Stomach (tissue), 9 donors: ENCODE data around the gene NGLY1. TPM values are rescaled to one million over a fixed set of nuclear protein-coding genes. Genes with fewer than 3 reads are reported as not detected.

ENCODE experiments used
- DNase-seq, 2 donors: peaks; one replicate each; pipeline versions ENCODE4 v3.0.0 to v3.0.0-alpha.2; 2013 to 2019
- H3K27ac ChIP-seq, 5 donors: fragments of 200-600 bp in 4 of 5; sonication (generic) in 4 of 5; one replicate each; pipeline ENCODE4 v1.5.1; 2013 to 2019; ENCODE audit warnings: mild to moderate bottlenecking in 1 of 5, moderate library complexity in 1 of 5
- H3K27me3 ChIP-seq, 3 donors: fragments of 200-600 bp; sonication (generic); one replicate each; pipeline ENCODE4 v1.5.1; 2017 to 2019; ENCODE audit warnings: mixed run types in 1 of 3
- H3K36me3 ChIP-seq, 4 donors: fragments of 200-600 bp; sonication (generic); 1 replicate in 3 of 4; 2 replicates in 1 of 4; pipeline ENCODE4 v1.5.1; 2016 to 2019
- H3K4me1 ChIP-seq, 4 donors: fragments of 200-600 bp; sonication (generic); one replicate each; pipeline ENCODE4 v1.5.1; 2016 to 2019
- H3K4me3 ChIP-seq, 4 donors: fragments of 200-600 bp; sonication (generic) in 3 of 4; one replicate each; pipeline ENCODE4 v1.5.1; 2016 to 2019; ENCODE audit warnings: mild to moderate bottlenecking in 1 of 4
- H3K9me3 ChIP-seq, 4 donors: fragments of 200-600 bp; sonication (generic); one replicate each; pipeline ENCODE4 v1.5.1; 2016 to 2019
- CTCF ChIP-seq, 7 experiments: fragments of 450-650 bp in 4 of 7; fragments of 200-600 bp in 3 of 7; sonication (generic) in 3 of 7; IDR thresholded peaks; one replicate each; pipeline ENCODE4 v1.5.1; 2016 to 2019; ENCODE audit warnings: antibody characterized with exemption in 7 of 7, control low read depth in 2 of 7, mild to moderate bottlenecking in 1 of 7
- EP300 ChIP-seq: sonication (generic); formaldehyde crosslinking; IDR thresholded peaks from one replicate; pipeline ENCODE4 v1.6.1; 2017; ENCODE audit warnings: antibody characterized with exemption
- POLR2A ChIP-seq, 4 donors: fragments of 450-650 bp; IDR thresholded peaks; one replicate each; pipeline ENCODE4 v1.6.1; 2016; ENCODE audit warnings: antibody characterized with exemption in 4 of 4, control low read depth in 2 of 4, mild to moderate bottlenecking in 1 of 4, moderate library complexity in 1 of 4
- POLR2AphosphoS5 ChIP-seq, 3 donors: sonication (generic); formaldehyde crosslinking; IDR thresholded peaks; one replicate each; pipeline ENCODE4 v1.6.1; 2016; ENCODE audit warnings: antibody characterized with exemption in 3 of 3
- WGBS, 5 donors: extraction: QIAGEN DNeasy Blood & Tissue Kit in 3 of 5; methylation state at CpG; one replicate each; pipeline versions ENCODE4 v1.1.5 to v1.1.7; 2013 to 2018; 5-methylcytosine and 5-hydroxymethylcytosine counted together
- intact Hi-C: fragments of 100-400 bp; cut with DNase I; formaldehyde crosslinking; loops from one replicate; pipeline ENCODE4 v1.15.1; 2023; ENCODE audit warnings: low total_unique reads
- polyA plus RNA-seq, 3 donors: library from polyadenylated mRNA; stranded (reverse); fragments of 200-250 nt; gene quantifications; one replicate each; pipeline ENCODE4 v1.2.3, GENCODE V29; 2013
- total RNA-seq, 5 donors: library from RNA; depleted of rRNA; stranded (reverse); fragments of >200 nt; gene quantifications; one replicate each; pipeline versions ENCODE4 v1.1.0 to v1.2.3, GENCODE V29; 2014 to 2016
- donor health status: healthy with polysubstance abuse.
- donor health status: Bipolar disorder and iron deficiency.
- donor health status: healthy.

Gene NGLY1
- total and polyA plus RNA-seq, 8 donors: 15.9 to 64.8 (median 29.8) TPM

GRCh38 chr3:25783661-25784512 is 644 bp upstream of the NGLY1 start:
- peak in 1 of 2 donors; percentile 57 for DNase-seq
- Histone ChIP-seq H3K9me3 (no peaks in the 10 kb centered on the region), H3K36me3 (no peaks in the 10 kb centered on the region), H3K4me3 (peak overlapping the region; percentile 82 to 94 (median 89)), H3K4me1 (peaks cover 14 to 42% (median 26%) of the 10 kb centered on the region in 4 donors), H3K27me3 (no peaks in the 10 kb centered on the region), H3K27ac (peak overlapping the region; percentile 94 to 95 (median 95))
- TF ChIP-seq POLR2A (IDR thresholded peaks at IDR 0.05) (no peak), CTCF (IDR thresholded peaks at IDR 0.05) (peak in 1 of 7 experiments; percentile 22), EP300 (no peak), POLR2AphosphoS5 (IDR thresholded peaks at IDR 0.05) (no peak)
- intact Hi-C loops: loop anchor here (5.0 kb wide), 1 partner anchor 122 kb away; the partner anchor contains the start of gene TOP2B
- 19 to 21% (median 19%) methylated on average over 28 to 34 of the region's 34 CpGs for WGBS, 5 donors

- WGBS, 5 donors: 1% methylated on average over 14 of the region's 14 CpGs
- no peak for DNase-seq
- Histone ChIP-seq H3K4me1 (peaks cover 13 to 36% (median 22%) of the 10 kb centered on the region in 4 donors), H3K27me3 (no peaks in the 10 kb centered on the region), H3K27ac (peak overlapping the region; percentile 94 to 98 (median 95)), H3K36me3 (peaks cover 2 to 9% (median 9%) of the 10 kb centered on the region in 4 donors), H3K9me3 (no peaks in the 10 kb centered on the region), H3K4me3 (peak overlapping the region; percentile 82 to 94 (median 89))
- intact Hi-C loops: loop anchor here (5.0 kb wide), 1 partner anchor 120 kb away; the partner anchor contains the start of gene TOP2B
- TF ChIP-seq POLR2A (IDR thresholded peaks at IDR 0.05): no peak
- no peak for TF ChIP-seq CTCF (IDR thresholded peaks at IDR 0.05)
- TF ChIP-seq POLR2AphosphoS5 (IDR thresholded peaks at IDR 0.05): no peak
- TF ChIP-seq EP300: no peak
Measured at GRCh38 chr3:25782636-25782937, 656 bp downstream of the NGLY1 start.

- TF ChIP-seq POLR2A (IDR thresholded peaks at IDR 0.05): no peak
- TF ChIP-seq EP300: no peak
- TF ChIP-seq CTCF (IDR thresholded peaks at IDR 0.05): no peak
- no peak for TF ChIP-seq POLR2AphosphoS5 (IDR thresholded peaks at IDR 0.05)
- 38 to 48% (median 45%) methylated on average over 3 of the region's 3 CpGs for WGBS, 5 donors
- Histone ChIP-seq H3K9me3 (no peaks in the 10 kb centered on the region), H3K4me3 (peak overlapping the region; percentile 82 to 94 (median 89)), H3K36me3 (peaks cover 7 to 15% (median 15%) of the 10 kb centered on the region in 4 donors), H3K27ac (peak overlapping the region in 3 of 5 donors; percentile 95), H3K27me3 (no peaks in the 10 kb centered on the region), H3K4me1 (peaks cover 13 to 36% (median 22%) of the 10 kb centered on the region in 4 donors)
- intact Hi-C loops: loop anchor here (5.0 kb wide), 1 partner anchor 120 kb away; the partner anchor contains the start of gene TOP2B
- DNase-seq: peak in 1 of 2 donors; percentile 8
Measured at GRCh38 chr3:25781758-25782594, 1.3 kb downstream of the NGLY1 start.
